Measurements from ENCODE around the gene NEK11. TPM values are rescaled to one million over a fixed set of nuclear protein-coding genes. Genes with fewer than 3 reads are reported as not detected.
A peak's percentile ranks its signal among the peaks of the same experiment; 100 is the strongest.

Gene NEK11
- total and polyA plus RNA-seq, 2 experiments from 2014 or later = 3.5 to 13.7 TPM

DNA sequence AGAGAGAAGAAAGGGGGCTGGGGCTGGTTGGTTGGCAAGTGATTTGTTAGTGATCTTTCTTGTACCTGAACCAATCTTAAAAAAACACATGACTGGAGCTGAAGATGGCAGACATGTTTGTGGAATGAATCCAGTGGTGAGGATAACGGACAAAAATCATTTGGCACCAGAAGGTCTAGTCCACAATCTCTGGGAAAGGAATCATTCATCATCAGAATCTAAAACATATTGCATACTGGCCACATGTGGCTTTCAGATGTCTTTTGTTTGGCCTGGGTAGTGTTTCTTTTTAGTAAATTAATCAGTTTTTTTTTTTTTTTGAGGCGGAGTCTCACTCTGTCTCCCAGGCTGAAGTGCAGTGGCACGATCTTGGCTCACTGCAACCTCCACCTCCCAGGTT is 5.0 kb downstream of the NEK11 start:
- H3K4me1 ChIP-seq (ENCODE audit: insufficient read depth) = peaks cover 4% of the 10 kb centered on the region
- H3K9me3 ChIP-seq (ENCODE audit: low read depth) = no peaks in the 10 kb centered on the region
- TF ChIP-seq EZH2phosphoT487 (IDR thresholded peaks at IDR 0.05; ENCODE audit: low read depth, severe bottlenecking, unreplicated experiment) (no peak), EZH2 (IDR thresholded peaks at IDR 0.05; ENCODE audit: borderline replicate concordance) (no peak)
- TF ChIP-seq, protein P1, sequence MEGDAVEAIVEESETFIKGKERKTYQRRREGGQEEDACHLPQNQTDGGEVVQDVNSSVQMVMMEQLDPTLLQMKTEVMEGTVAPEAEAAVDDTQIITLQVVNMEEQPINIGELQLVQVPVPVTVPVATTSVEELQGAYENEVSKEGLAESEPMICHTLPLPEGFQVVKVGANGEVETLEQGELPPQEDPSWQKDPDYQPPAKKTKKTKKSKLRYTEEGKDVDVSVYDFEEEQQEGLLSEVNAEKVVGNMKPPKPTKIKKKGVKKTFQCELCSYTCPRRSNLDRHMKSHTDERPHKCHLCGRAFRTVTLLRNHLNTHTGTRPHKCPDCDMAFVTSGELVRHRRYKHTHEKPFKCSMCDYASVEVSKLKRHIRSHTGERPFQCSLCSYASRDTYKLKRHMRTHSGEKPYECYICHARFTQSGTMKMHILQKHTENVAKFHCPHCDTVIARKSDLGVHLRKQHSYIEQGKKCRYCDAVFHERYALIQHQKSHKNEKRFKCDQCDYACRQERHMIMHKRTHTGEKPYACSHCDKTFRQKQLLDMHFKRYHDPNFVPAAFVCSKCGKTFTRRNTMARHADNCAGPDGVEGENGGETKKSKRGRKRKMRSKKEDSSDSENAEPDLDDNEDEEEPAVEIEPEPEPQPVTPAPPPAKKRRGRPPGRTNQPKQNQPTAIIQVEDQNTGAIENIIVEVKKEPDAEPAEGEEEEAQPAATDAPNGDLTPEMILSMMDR (IDR thresholded peaks at IDR 0.05; ENCODE audit: poor library complexity) = no peak
- no peaks in the 10 kb centered on the region for H4K20me1 ChIP-seq (ENCODE audit: insufficient read depth, poor library complexity, severe bottlenecking)
- no peaks in the 10 kb centered on the region for H3K9me2 ChIP-seq (replicated peaks; ENCODE audit: insufficient read depth)
- H3K36me3 ChIP-seq (replicated peaks; ENCODE audit: insufficient read depth, low read depth) = no peaks in the 10 kb centered on the region
- H2AFZ ChIP-seq = no peak overlapping the region
- H3K4me2 ChIP-seq = no peak overlapping the region
- no peak for DNase-seq (ENCODE audit: low spot score)
- 61% methylated on average over 3 of the region's 3 CpGs for WGBS (ENCODE audit: low lambda C conversion rate, missing lambda C conversion rate)
- H3K27me3 ChIP-seq = no peaks in the 10 kb centered on the region
- H3K27ac ChIP-seq = no peak overlapping the region
- H3K79me2 ChIP-seq = no peaks in the 10 kb centered on the region
- no peak overlapping the region for H3K4me3 ChIP-seq

DNA sequence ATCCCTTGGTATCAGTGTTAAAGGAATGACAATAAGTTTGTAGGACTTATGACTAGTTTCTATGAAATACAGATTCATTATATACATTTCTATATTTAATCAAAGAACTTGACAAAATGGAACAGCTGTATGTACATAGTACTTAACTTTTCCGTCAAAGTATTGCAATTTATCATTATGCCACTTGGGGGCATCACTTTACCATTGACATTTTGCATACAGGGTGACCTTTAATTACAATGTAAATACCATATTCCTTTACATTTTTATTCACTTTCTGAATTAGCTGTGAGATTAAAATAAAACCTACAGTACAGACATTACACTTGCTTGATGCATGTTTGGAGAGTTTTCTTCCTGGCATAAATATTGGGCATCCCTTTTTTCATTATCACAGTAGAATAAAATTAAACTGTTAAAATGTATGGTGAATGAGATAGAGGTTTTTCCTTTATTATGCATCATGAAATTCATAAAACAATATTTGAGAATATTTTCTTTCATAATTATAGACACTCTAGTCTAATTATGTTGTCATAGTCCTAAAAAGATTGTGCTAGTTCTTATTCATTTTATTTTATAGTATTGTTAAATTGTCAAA is 6.9 kb downstream of the NEK11 start:
- Histone ChIP-seq H2AFZ (no peak overlapping the region), H3K4me3 (no peak overlapping the region), H3K4me2 (no peak overlapping the region), H3K79me2 (no peaks in the 10 kb centered on the region), H4K20me1 (ENCODE audit: insufficient read depth, poor library complexity, severe bottlenecking) (no peaks in the 10 kb centered on the region), H3K27ac (no peak overlapping the region), H3K36me3 (replicated peaks; ENCODE audit: insufficient read depth, low read depth) (no peaks in the 10 kb centered on the region), H3K9me2 (replicated peaks; ENCODE audit: insufficient read depth) (no peaks in the 10 kb centered on the region), H3K4me1 (ENCODE audit: insufficient read depth) (no peaks in the 10 kb centered on the region), H3K9me3 (ENCODE audit: low read depth) (no peaks in the 10 kb centered on the region), H3K27me3 (no peaks in the 10 kb centered on the region)
- peak; percentile 45 for DNase-seq (ENCODE audit: low spot score)
- 13% methylated on average over 1 of the region's 1 CpG for WGBS (ENCODE audit: low lambda C conversion rate, missing lambda C conversion rate)
- TF ChIP-seq, protein P1 (IDR thresholded peaks at IDR 0.05; ENCODE audit: poor library complexity) = peak; percentile 60
- no peak for TF ChIP-seq EZH2phosphoT487 (IDR thresholded peaks at IDR 0.05; ENCODE audit: low read depth, severe bottlenecking, unreplicated experiment)

DNA sequence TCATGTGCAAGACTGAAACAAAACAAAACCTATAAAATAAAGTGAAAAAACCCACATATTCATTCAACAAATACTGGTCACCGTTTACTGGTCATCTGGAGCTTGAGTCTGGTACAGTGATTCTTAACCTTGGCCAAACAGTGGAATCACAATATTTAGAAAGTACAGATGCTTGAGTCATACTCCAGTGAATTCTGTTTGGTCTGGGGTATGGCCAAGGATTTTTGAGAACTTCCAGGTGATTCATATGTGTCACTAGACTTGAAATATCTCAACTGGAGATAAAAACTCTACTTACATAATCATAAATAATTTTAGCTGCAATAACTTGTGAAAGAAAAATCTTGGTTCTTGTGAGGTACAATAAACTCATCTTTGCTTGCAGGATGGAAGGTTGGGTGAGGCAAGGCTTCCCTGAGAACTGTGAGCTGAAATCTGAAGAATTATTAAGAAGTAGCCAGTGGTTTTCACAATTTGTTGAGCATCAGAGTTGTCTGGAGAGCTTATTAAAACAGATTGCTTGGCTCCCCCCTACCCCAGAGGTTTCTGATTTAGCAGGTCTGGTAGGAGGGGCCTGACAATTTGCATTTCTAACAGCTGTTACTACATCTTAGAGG is 9.6 kb downstream of the NEK11 start:
- Histone ChIP-seq H3K36me3 (replicated peaks; ENCODE audit: insufficient read depth, low read depth) (no peaks in the 10 kb centered on the region), H3K9me3 (ENCODE audit: low read depth) (no peaks in the 10 kb centered on the region), H2AFZ (no peak overlapping the region), H3K79me2 (no peaks in the 10 kb centered on the region), H3K4me3 (no peak overlapping the region), H3K4me2 (no peak overlapping the region), H4K20me1 (ENCODE audit: insufficient read depth, poor library complexity, severe bottlenecking) (no peaks in the 10 kb centered on the region), H3K4me1 (ENCODE audit: insufficient read depth) (no peaks in the 10 kb centered on the region), H3K9me2 (replicated peaks; ENCODE audit: insufficient read depth) (no peaks in the 10 kb centered on the region), H3K27me3 (no peaks in the 10 kb centered on the region), H3K27ac (no peak overlapping the region)
- TF ChIP-seq, protein P1 (IDR thresholded peaks at IDR 0.05; ENCODE audit: poor library complexity) = no peak
- no peak for TF ChIP-seq EZH2 (IDR thresholded peaks at IDR 0.05; ENCODE audit: borderline replicate concordance)
- TF ChIP-seq EZH2phosphoT487 (IDR thresholded peaks at IDR 0.05; ENCODE audit: low read depth, severe bottlenecking, unreplicated experiment) = no peak
- DNase-seq (ENCODE audit: low spot score) = no peak
- WGBS (ENCODE audit: low lambda C conversion rate, missing lambda C conversion rate) = 50% methylated on average over 1 of the region's 1 CpG
